Panc1 (cell line): ENCODE data around the gene RLBP1. TPM values are rescaled to one million over a fixed set of nuclear protein-coding genes. Genes with fewer than 3 reads are reported as not detected.

Source experiments
- ATAC-seq: fragments of 200-7000 bp; cut with Tn5 transposase; 2 replicates; pipeline ENCODE4 v1.9.1; 2020; ENCODE audit warnings: mild to moderate bottlenecking, moderate library complexity
- BruUV-seq: library from RNA; stranded (reverse); fragments of 400-500 nt; replicated peaks from 2 replicates; lab custom pipeline; 2021; lab: Mats Ljungman, UMichigan
- CTCF ChIA-PET: fragments of 300-600 bp; sonication (Branson Sonifier 250); formaldehyde crosslinking; loops from one replicate; lab custom pipeline; 2022; ENCODE audit warnings: antibody characterized with exemption; lab: Charles Lee
- POLR2A ChIA-PET: fragments of 300-600 bp; sonication (Branson Sonifier 250); formaldehyde crosslinking; loops from one replicate; lab custom pipeline; 2022; ENCODE audit warnings: antibody characterized with exemption; lab: Charles Lee
- DNase-seq: peaks from one replicate; pipeline ENCODE4 v3.0.0-alpha.2; 2010; ENCODE audit warnings: low read depth, low spot score
- H3K27ac ChIP-seq: 2 replicates; pipeline ENCODE4 v1.5.1; 2011; ENCODE audit warnings: mild to moderate bottlenecking, low read length, inconsistent platforms
- H3K27me3 ChIP-seq: fragments of 200-500 bp; sonication (Bioruptor generic); 2 replicates; pipeline ENCODE4 v1.6.0; 2014; ENCODE audit warnings: low read length, inconsistent platforms; ENCODE audit not compliant: control insufficient read depth, insufficient read depth
- H3K36me3 ChIP-seq: fragments of 200-500 bp; sonication (Bioruptor generic); 2 replicates; pipeline ENCODE4 v1.5.1; 2014; ENCODE audit warnings: inconsistent platforms, mild to moderate bottlenecking, low read length, moderate library complexity; ENCODE audit not compliant: control insufficient read depth, insufficient read depth
- H3K4me1 ChIP-seq: 2 replicates; pipeline ENCODE4 v1.5.1; 2011; ENCODE audit warnings: inconsistent platforms, mild to moderate bottlenecking, low read length, moderate library complexity; ENCODE audit not compliant: control insufficient read depth, insufficient read depth
- H3K4me3 ChIP-seq, 2 experiments: 2 replicates each; pipeline ENCODE4 v1.5.1; 2011 to 2012; ENCODE audit warnings: low read depth in 2 of 2, low read length in 2 of 2, mild to moderate bottlenecking in 2 of 2, inconsistent platforms in 1 of 2, moderate library complexity in 1 of 2
- H3K9me3 ChIP-seq: fragments of 200-500 bp; sonication (Bioruptor generic); 2 replicates; pipeline ENCODE4 v1.5.1; 2014; ENCODE audit warnings: low read depth, mild to moderate bottlenecking, inconsistent platforms, low read length, moderate library complexity; ENCODE audit not compliant: control insufficient read depth, insufficient read depth
- POLR2AphosphoS5 ChIP-seq: IDR thresholded peaks from 2 replicates; pipeline ENCODE4 v1.6.1; 2012; ENCODE audit warnings: mild to moderate bottlenecking, low read depth, low read length, moderate library complexity
- SIN3A ChIP-seq: IDR thresholded peaks from 2 replicates; pipeline ENCODE4 v1.6.1; 2012; ENCODE audit warnings: low read depth, mild to moderate bottlenecking, low read length, moderate library complexity, borderline replicate concordance; ENCODE audit not compliant: insufficient read depth
- TCF7L2 ChIP-seq: IDR thresholded peaks from 2 replicates; pipeline ENCODE4 v1.6.1; 2011; ENCODE audit warnings: mild to moderate bottlenecking, low read depth, low read length, inconsistent platforms
- in situ Hi-C: cut with HindIII; loops from 2 replicates; pipeline ENCODE4 v1.10.0; 2016; ENCODE audit warnings: low sequenced_read_pairs, low pct_unique_long_range_greater_than_20kb
- intact Hi-C: fragments of 100-400 bp; cut with micrococcal nuclease; formaldehyde crosslinking; loops from one replicate; pipeline ENCODE4 v1.10.0; 2022; ENCODE audit not compliant: unreplicated experiment
- total RNA-seq: library from RNA; stranded (reverse); gene quantifications from one replicate; pipeline ENCODE4 v1.2.1, GENCODE V29; 2021; ENCODE audit not compliant: unreplicated experiment
- TF ChIP-seq, protein P1 (sequence below): fragments of 450-650 bp; IDR thresholded peaks from 2 replicates; pipeline ENCODE4 v1.5.1; 2017; ENCODE audit warnings: mild to moderate bottlenecking
- TF ChIP-seq, protein P2 (sequence below), 2 experiments: IDR thresholded peaks; 2 replicates each; pipeline ENCODE4 v1.6.1; 2011 to 2012; ENCODE audit warnings: low read depth in 2 of 2, control low read depth in 1 of 2, low read length in 1 of 2, mild to moderate bottlenecking in 1 of 2, moderate library complexity in 1 of 2; ENCODE audit not compliant: insufficient read depth in 1 of 2

Gene RLBP1
- total RNA-seq, 1 experiment from 2014 or later: not detected

DNA sequence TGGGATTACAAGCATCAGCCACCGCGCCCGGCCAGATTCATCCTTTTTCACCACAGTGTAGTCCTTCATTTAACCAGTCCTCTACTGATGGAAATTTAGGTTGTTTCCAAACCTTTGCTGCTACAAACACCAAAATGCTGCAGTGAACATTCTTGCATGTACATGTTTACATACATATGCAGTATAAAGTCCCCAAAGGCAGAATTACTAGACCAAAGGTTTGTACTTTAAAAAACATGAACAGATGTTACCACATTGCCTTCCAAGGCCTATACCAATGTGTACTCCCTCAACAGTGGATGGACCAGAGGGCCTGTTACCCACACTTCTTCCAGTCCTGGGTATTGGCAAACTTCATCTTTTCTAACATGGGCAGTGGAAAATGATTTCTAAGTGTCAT lies 51.0 kb downstream of the RLBP1 start:
- POLR2A ChIA-PET: no interaction called here
- intact Hi-C loops: no loop called here
- Histone ChIP-seq H3K4me1 (peaks cover 13% of the 10 kb centered on the region), H3K9me3 (no peaks in the 10 kb centered on the region), H3K4me3 (no peak overlapping the region), H3K36me3 (no peaks in the 10 kb centered on the region), H3K27ac (no peak overlapping the region), H3K27me3 (no peaks in the 10 kb centered on the region)
- ATAC-seq: no peak
- BruUV-seq: no TSS peak
- DNase-seq: no peak
- no peak for TF ChIP-seq POLR2AphosphoS5
- TF ChIP-seq, protein P1, sequence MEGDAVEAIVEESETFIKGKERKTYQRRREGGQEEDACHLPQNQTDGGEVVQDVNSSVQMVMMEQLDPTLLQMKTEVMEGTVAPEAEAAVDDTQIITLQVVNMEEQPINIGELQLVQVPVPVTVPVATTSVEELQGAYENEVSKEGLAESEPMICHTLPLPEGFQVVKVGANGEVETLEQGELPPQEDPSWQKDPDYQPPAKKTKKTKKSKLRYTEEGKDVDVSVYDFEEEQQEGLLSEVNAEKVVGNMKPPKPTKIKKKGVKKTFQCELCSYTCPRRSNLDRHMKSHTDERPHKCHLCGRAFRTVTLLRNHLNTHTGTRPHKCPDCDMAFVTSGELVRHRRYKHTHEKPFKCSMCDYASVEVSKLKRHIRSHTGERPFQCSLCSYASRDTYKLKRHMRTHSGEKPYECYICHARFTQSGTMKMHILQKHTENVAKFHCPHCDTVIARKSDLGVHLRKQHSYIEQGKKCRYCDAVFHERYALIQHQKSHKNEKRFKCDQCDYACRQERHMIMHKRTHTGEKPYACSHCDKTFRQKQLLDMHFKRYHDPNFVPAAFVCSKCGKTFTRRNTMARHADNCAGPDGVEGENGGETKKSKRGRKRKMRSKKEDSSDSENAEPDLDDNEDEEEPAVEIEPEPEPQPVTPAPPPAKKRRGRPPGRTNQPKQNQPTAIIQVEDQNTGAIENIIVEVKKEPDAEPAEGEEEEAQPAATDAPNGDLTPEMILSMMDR: no peak
- no peak for TF ChIP-seq SIN3A
- TF ChIP-seq, protein P2, sequence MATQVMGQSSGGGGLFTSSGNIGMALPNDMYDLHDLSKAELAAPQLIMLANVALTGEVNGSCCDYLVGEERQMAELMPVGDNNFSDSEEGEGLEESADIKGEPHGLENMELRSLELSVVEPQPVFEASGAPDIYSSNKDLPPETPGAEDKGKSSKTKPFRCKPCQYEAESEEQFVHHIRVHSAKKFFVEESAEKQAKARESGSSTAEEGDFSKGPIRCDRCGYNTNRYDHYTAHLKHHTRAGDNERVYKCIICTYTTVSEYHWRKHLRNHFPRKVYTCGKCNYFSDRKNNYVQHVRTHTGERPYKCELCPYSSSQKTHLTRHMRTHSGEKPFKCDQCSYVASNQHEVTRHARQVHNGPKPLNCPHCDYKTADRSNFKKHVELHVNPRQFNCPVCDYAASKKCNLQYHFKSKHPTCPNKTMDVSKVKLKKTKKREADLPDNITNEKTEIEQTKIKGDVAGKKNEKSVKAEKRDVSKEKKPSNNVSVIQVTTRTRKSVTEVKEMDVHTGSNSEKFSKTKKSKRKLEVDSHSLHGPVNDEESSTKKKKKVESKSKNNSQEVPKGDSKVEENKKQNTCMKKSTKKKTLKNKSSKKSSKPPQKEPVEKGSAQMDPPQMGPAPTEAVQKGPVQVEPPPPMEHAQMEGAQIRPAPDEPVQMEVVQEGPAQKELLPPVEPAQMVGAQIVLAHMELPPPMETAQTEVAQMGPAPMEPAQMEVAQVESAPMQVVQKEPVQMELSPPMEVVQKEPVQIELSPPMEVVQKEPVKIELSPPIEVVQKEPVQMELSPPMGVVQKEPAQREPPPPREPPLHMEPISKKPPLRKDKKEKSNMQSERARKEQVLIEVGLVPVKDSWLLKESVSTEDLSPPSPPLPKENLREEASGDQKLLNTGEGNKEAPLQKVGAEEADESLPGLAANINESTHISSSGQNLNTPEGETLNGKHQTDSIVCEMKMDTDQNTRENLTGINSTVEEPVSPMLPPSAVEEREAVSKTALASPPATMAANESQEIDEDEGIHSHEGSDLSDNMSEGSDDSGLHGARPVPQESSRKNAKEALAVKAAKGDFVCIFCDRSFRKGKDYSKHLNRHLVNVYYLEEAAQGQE (IDR thresholded peaks at IDR 0.05; ENCODE audit: insufficient read depth in 1 of 2, low read depth in 2 of 2, low read length in 1 of 2): no peak
- TF ChIP-seq TCF7L2: no peak
- CTCF ChIA-PET: no interaction called here
- in situ Hi-C loops: no loop called here

DNA sequence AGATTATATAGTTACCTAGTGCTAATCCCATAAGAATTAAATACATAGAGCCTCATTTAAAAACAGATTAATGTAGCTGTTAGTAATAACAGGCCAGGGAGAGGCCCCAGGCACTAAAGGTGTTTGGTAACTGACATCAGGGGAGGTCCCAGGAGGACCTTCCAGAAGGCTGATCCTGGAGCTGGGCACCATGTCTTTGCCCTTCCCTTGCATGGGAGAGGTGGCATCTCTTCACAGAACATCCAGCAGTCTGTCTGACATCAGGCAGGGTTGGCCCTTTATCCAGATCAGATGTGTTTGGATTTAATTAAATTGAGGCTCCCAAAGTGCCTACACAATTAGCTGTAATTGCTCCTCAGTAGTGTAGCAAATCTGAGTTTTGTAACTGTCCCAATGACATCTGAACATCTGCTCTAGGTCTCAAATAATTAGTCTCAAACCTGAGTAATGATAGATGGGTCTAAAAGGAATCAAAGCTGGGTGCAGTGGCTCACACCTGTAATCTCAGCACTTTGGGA lies 53.0 kb downstream of the RLBP1 start:
- no TSS peak for BruUV-seq
- H3K36me3 ChIP-seq: no peaks in the 10 kb centered on the region
- no peak overlapping the region for H3K4me3 ChIP-seq
- ATAC-seq: no peak
- no peaks in the 10 kb centered on the region for H3K9me3 ChIP-seq
- intact Hi-C loops: no loop called here
- ChIA-PET CTCF (no interaction called here), POLR2A (no interaction called here)
- no peaks in the 10 kb centered on the region for H3K27me3 ChIP-seq
- TF ChIP-seq SIN3A: no peak
- TF ChIP-seq, protein P1: no peak
- TF ChIP-seq TCF7L2: no peak
- TF ChIP-seq, protein P2 (IDR thresholded peaks at IDR 0.05; ENCODE audit: insufficient read depth in 1 of 2, low read depth in 2 of 2, low read length in 1 of 2): no peak
- TF ChIP-seq POLR2AphosphoS5: no peak
- DNase-seq: no peak
- H3K4me1 ChIP-seq: peaks cover 15% of the 10 kb centered on the region
- in situ Hi-C loops: no loop called here
- H3K27ac ChIP-seq: no peak overlapping the region
